ENCODE data around the gene BRME1.
"Not testable (repeated sequence)": the region's sequence is repeated elsewhere in the genome, so short reads cannot be mapped to it uniquely, and the experiment has no call there.

BRME1 gene

DNA sequence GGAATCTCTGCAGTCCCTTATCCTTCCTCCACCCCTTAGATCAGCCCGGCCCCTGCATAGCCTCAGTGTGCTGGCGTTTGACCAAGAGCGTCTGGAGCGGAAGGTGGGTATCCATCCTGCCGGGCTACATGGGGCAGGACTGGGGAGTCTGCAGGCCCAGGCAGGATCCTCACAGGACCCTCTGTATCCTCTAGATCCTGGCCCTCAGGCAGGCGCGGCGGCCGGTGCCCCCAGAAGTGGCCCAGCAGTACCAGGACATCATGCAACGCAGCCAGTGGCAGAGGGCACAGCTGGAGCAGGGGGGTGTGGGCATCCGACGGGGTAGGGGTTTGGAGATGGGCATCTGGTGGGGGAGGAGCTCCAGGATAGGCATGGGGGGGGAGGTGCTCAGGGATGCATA, 23.4 kb upstream of the BRME1 start:
- FAIRE-seq (no peak), DNase-seq (ENCODE audit: insufficient read length, low spot score) (no peak)

DNA sequence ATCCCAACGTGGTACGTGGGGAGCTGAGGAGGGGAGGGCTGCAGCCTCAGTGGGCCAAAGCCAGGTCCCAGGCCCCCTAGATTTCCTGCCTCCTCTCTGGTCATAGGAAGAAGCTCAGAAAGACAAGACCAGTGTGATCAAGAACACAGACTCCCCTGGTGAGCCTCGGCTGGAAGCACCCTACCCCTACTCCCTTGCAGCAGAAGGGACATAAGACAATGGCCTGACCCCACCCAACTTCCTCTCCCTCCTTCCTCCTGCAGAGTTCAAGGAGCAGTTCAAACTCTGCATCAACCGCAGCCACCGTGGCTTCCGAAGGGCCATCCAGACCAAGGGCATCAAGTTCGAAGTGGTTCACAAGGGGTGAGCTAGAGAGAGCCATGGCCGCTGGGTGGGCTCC, 20.8 kb upstream of the BRME1 start:
- no peak for DNase-seq (ENCODE audit: insufficient read length, low spot score)
- peak; percentile 4 for FAIRE-seq

- FAIRE-seq, result no peak
- DNase-seq (ENCODE audit: insufficient read length, low spot score), result no peak
Measured at GRCh38 chr19:13926010-13926409, 20.1 kb upstream of the BRME1 start.

DNA sequence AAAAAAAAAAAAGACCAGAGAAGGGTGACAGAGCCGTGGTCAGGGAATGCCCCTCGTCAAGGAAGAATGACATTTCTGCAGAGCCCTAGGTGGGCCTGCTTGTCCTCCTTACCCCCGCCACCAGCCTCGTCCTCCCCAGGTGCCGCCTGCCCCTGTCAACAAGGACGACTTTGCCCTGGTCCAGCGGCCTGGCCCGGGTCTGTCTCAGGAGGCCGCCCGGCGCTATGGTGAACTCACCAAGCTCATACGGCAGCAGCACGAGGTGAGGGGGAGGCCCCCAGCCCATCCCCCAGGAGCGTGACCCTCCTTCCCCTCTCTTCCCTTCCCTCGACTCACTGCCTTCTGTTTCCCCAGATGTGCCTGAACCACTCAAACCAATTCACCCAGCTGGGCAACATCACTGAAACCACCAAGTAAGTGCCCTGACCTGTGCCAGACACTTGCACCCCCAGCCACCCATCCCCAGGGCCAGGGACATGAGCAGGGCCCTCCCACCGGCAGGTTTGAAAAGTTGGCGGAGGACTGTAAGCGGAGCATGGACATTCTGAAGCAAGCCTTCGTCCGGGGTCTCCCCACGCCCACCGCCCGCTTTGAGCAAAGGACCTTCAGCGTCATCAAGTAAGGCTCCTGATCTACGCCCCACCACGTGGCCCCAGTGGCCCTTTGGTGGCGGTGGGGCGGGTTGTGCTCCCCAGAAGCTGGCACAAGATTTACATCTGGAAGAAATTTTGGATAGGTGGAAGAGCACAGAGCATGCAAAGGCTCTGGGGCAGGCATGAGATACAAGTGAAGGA, 17.5 kb upstream of the BRME1 start:
- DNase-seq (ENCODE audit: insufficient read length, low spot score), result no peak
- FAIRE-seq, result no peak

DNA sequence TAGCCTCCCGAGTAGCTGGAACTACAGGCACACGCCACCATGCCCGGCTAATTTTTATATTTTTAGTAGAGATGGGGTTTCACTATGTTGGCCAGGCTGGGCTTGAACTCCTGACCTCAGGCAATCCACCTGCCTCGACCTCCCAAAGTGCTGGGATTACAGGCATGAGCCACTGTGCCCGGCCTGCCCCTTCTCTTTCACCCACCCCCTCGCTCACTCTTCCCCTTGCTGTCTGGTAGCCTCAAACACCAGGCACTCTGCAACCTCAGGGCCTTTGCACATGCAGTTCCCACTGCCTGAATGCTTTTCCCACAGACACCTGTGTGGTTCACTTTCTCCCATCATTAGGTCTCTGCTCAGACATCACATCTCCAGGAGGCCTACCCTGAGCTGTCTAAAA, 16.2 kb upstream of the BRME1 start:
- FAIRE-seq; DNase-seq (ENCODE audit: insufficient read length, low spot score): not testable (repeated sequence)

- peak; percentile 33 for FAIRE-seq
- DNase-seq (ENCODE audit: insufficient read length, low spot score), result no peak
Measured at GRCh38 chr19:13920940-13921747, 15.2 kb upstream of the BRME1 start.

GRCh38 chr19:13920524-13920923, 14.6 kb upstream of the BRME1 start:
- FAIRE-seq (no peak), DNase-seq (ENCODE audit: insufficient read length, low spot score) (no peak)

DNA sequence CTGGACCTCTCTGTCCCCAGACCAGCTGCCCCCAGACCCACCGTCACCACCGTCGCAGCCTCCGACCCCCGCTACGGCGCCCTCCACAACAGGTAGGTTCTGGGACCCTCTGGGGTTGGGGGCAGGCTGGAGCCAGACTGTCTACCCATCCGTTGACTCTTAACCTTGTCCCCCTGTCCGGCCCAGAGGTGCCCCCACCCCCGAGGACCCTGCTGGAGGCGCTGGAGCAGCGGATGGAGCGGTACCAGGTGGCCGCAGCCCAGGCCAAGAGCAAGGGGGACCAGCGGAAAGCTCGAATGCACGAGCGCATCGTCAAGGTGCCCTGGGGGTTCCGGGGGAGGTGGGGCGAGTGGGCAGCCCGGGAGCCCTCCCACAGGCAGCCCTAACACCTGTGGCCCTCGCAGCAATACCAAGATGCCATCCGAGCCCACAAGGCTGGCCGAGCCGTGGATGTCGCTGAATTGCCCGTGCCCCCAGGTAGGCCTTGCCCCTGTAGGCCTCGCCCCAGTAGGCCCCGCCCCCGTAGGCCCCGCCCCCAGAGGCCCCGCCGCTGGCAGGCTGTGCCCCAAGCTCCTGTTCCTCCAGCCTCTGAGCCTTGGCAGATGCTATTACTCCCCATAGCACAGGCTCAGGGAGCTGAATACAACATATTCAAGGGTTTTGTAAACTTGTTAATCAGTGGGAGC, 13.0 kb upstream of the BRME1 start:
- no peak for FAIRE-seq

DNA sequence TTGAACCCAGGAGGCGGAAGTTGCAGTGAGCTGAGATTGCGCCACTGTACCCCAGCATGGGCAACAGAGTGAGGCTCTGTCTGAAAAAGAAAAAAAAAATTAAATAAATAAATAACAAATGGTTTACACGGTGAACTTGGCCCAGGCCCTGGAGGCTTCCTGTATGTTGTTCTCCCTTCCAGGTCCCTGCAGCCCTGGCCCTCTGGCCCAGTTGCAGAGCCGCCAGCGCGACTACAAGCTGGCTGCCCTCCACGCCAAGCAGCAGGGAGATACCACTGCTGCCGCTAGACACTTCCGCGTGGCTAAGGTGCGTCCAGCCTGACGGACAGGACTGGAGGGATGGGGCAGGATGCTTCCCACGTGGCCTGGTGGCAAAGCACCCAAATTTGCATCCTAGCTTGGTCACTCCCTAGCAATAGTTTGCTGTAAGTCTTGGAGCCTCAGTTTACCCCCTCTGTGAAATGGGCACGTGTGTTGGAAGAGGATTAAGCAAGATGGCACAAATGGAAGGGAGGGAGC, 12.0 kb upstream of the BRME1 start:
- FAIRE-seq, result peak; percentile 77
- DNase-seq (ENCODE audit: insufficient read length, low spot score), result no peak

More for the DNA sequence above, 13.0 kb upstream of the BRME1 start:
- DNase-seq (ENCODE audit: insufficient read length, low spot score), result no peak

DNA sequence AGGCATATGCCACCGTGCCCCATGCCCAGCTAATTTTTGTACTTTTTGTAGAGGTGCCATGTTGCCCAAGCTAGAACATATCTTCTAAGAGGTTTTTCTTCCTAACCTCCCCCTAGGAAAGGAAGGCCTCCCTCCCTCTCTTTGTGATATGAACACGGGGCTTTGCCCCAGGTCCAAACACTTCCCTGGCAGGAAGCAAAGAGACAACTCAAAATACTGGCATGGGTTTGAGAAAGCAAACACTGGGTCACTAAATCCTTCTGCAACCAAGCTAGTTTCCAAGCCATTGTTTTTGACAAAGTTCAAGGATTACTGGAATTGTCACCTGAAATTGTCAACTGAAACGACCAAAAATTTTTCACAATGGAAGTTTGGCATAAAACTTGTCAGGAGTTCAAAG, 8.9 kb upstream of the BRME1 start:
- no peak for FAIRE-seq
- DNase-seq (ENCODE audit: insufficient read length, low spot score), result no peak

DNA sequence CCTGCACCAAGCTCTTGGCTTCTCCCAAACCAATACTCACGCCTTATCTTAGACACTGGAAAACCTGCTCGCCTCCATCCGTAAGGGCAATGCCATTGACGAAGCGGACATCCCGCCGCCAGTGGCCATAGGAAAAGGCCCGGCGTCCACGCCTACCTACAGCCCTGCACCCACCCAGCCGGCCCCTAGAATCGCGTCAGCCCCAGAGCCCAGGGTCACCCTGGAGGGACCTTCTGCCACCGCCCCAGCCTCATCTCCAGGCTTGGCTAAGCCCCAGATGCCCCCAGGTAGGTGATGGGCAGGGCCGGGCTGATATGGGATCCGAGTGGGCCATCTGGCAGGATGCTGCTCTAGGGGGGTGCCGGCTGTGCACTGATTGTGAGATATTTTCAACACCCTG, 7.4 kb upstream of the BRME1 start:
- no peak for FAIRE-seq
- no peak for DNase-seq (ENCODE audit: insufficient read length, low spot score)

DNA sequence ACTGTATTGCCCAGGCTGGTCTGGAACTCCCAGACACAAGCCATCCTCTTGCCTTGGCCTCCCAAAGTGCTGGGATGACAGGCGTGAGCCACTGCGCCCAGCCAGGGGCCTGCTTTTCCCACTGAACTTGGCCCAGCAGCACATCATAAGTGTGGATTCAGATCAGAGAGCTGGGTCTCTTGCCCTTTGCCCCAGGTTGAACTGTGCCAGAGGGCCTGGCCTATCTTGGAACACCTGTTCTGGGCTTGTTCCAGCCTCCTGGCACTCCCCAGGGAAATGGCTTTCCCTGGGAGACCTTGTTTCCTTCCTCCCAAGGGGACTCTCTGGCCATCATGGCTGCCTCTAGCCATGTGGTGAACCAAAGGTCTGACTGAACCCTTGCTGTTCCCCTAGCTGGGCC, 3.5 kb upstream of the BRME1 start:
- DNase-seq (ENCODE audit: insufficient read length, low spot score) (no peak), FAIRE-seq (no peak)

DNA sequence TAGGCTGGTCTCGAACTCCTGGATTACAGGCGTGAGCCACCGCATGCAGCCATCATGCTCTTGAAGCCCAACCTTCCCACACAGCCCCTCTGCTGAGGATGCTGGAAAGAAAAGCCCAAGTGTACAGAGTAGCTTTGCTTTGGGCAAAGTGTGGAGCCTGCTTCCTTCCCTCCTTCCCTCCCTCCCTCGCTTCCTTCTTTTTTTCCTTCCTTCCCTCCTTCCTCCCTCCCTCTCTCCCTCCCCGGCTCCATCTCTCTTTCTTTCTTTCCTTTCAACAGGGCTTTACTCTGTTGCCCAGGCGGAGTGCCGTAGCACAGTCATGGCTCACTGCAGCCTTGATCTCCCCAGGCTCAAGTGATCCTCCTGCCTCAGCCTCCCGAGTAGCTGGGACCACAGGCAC, 2.8 kb upstream of the BRME1 start:
- DNase-seq (ENCODE audit: insufficient read length, low spot score) (no peak), FAIRE-seq (no peak)

GRCh38 chr19:13906910-13907309, 993 bp upstream of the BRME1 start:
- no peak for DNase-seq (ENCODE audit: insufficient read length, low spot score)
- FAIRE-seq, result no peak

- FAIRE-seq (no peak), DNase-seq (ENCODE audit: insufficient read length, low spot score) (no peak)
Measured at GRCh38 chr19:13906521-13906904, 596 bp upstream of the BRME1 start.

- DNase-seq (ENCODE audit: insufficient read length, low spot score), result no peak
- FAIRE-seq, result no peak
Measured at GRCh38 chr19:13902993-13903555, 2.8 kb downstream of the BRME1 start.

- FAIRE-seq, result no peak
- no peak for DNase-seq (ENCODE audit: insufficient read length, low spot score)
Measured at GRCh38 chr19:13899912-13900584, 5.9 kb downstream of the BRME1 start.

- FAIRE-seq (no peak), DNase-seq (ENCODE audit: insufficient read length, low spot score) (no peak)
Measured at GRCh38 chr19:13899393-13899792, 6.5 kb downstream of the BRME1 start.

GRCh38 chr19:13896227-13896626, 9.7 kb downstream of the BRME1 start:
- no peak for DNase-seq (ENCODE audit: insufficient read length, low spot score)
- FAIRE-seq, result no peak

GRCh38 chr19:13894552-13894951, 11.4 kb downstream of the BRME1 start:
- FAIRE-seq (no peak), DNase-seq (ENCODE audit: insufficient read length, low spot score) (no peak)

Measured in HTR-8/SVneo (cell line).